GM19035 (cell line): ENCODE data around the gene UQCC5.

Source experiments
- ATAC-seq: cut with Tn5 transposase; IDR thresholded peaks from one replicate; pipeline ENCODE4 v1.9.1; 2021; ENCODE audit not compliant: unreplicated experiment

Gene UQCC5

GRCh38 chr3:52561028-52561747 lies 24.8 kb downstream of the UQCC5 start:
- no peak for ATAC-seq

GRCh38 chr3:52563984-52564383 lies 27.6 kb downstream of the UQCC5 start:
- ATAC-seq: no peak

- no peak for ATAC-seq
Measured at GRCh38 chr3:52568069-52568468, 31.7 kb downstream of the UQCC5 start.

GRCh38 chr3:52570076-52570475 lies 33.7 kb downstream of the UQCC5 start:
- no peak for ATAC-seq

- ATAC-seq: no peak
Measured at GRCh38 chr3:52572221-52572620, 35.8 kb downstream of the UQCC5 start.

GRCh38 chr3:52574056-52574965 lies 37.9 kb downstream of the UQCC5 start:
- ATAC-seq: no peak
